OCI-LY3 (cell line): ENCODE results near the gene ADAMTS10.

Source experiments
- H2AFZ ChIP-seq: fragments of 200-600, 300-600 bp; shearing (Covaris generic); 2 replicates; pipeline ENCODE4 v1.6.0; 2014; ENCODE audit warnings: antibody characterized with exemption, low read depth, low read length
- H3K27ac ChIP-seq: fragments of 200-600, 300-600 bp; sonication (generic); 2 replicates; pipeline ENCODE4 v1.5.1; 2014; ENCODE audit warnings: mild to moderate bottlenecking, low read length, moderate library complexity, mixed read lengths
- H3K27me3 ChIP-seq: fragments of 200-600, 300-600 bp; sonication (generic); 2 replicates; pipeline ENCODE4 v1.6.1; 2014; ENCODE audit warnings: low read depth, low read length, mixed read lengths
- H3K36me3 ChIP-seq: fragments of 200-600, 300-600 bp; sonication (generic); replicated peaks from 2 replicates; pipeline ENCODE3; 2014; ENCODE audit warnings: low read depth, low read length, mixed read lengths
- H3K4me1 ChIP-seq: fragments of 300-600, 200-600 bp; sonication (generic); 2 replicates; pipeline ENCODE4 v1.6.1; 2014; ENCODE audit warnings: low read length, mixed read lengths
- H3K4me2 ChIP-seq: fragments of 200-600, 300-600 bp; sonication (generic); 2 replicates; pipeline ENCODE4 v1.6.1; 2014; ENCODE audit warnings: low read length, mixed read lengths
- H3K4me3 ChIP-seq: fragments of 300-600, 200-600 bp; sonication (generic); 2 replicates; pipeline ENCODE4 v1.5.1; 2014; ENCODE audit warnings: antibody characterized with exemption, mild to moderate bottlenecking, low read length, moderate library complexity
- H3K79me2 ChIP-seq: fragments of 300-600, 200-600 bp; shearing (Covaris generic); 2 replicates; pipeline ENCODE4 v1.6.1; 2014; ENCODE audit warnings: mild to moderate bottlenecking, low read length, mixed read lengths
- H3K9ac ChIP-seq: fragments of 300-600, 200-600 bp; shearing (Covaris generic); 2 replicates; pipeline ENCODE4 v1.6.0; 2014; ENCODE audit warnings: mild to moderate bottlenecking, low read length, moderate library complexity
- H3K9me3 ChIP-seq: fragments of 200-600, 300-600 bp; shearing (Covaris generic); 2 replicates; pipeline ENCODE4 v1.6.1; 2014; ENCODE audit warnings: low read length, mixed read lengths; ENCODE audit not compliant: insufficient read depth
- H4K20me1 ChIP-seq: fragments of 200-600, 300-600 bp; sonication (generic); 2 replicates; pipeline ENCODE4 v1.6.1; 2016; ENCODE audit warnings: low read length, mixed read lengths; ENCODE audit not compliant: insufficient read depth
- EZH2phosphoT487 ChIP-seq: fragments of 200-600 bp; shearing (Covaris generic); IDR thresholded peaks from 2 replicates; pipeline ENCODE4 v1.6.1; 2018; ENCODE audit warnings: antibody characterized with exemption, mixed run types, low read depth
- TF ChIP-seq, protein P1 (sequence below): fragments of 200-600, 300-600 bp; sonication (generic); IDR thresholded peaks from 2 replicates; pipeline ENCODE4 v1.5.1; 2014; ENCODE audit warnings: antibody characterized with exemption, low read length, low read depth

Gene ADAMTS10

DNA sequence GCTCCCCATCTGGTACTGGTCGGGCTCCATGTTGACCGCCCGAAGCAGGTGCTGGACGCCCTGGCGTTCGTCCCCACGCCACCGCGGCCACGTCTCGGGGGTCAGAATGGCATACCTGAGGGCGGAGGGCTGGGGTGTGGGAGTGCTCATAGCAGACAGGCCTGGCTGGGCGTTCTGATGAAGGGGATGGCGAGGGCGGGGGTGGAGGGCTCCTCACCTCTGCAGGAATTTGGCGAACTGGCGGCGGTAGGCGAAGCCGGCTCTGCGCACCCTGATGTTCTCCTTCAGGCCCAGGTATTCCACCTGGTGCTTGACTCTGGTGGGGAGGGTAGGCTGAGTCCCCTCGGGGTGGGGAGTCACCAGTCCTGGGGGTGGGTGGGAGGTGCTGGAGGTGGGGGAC lies 74.2 kb downstream of the ADAMTS10 start:
- Histone ChIP-seq H4K20me1 (no peaks in the 10 kb centered on the region), H3K79me2 (no peaks in the 10 kb centered on the region), H3K9me3 (no peaks in the 10 kb centered on the region), H3K27me3 (no peaks in the 10 kb centered on the region), H2AFZ (no peak overlapping the region), H3K9ac (no peak overlapping the region), H3K4me1 (no peaks in the 10 kb centered on the region), H3K4me3 (no peak overlapping the region), H3K4me2 (no peak overlapping the region), H3K36me3 (no peaks in the 10 kb centered on the region), H3K27ac (no peak overlapping the region)
- no peak for TF ChIP-seq EZH2phosphoT487
- TF ChIP-seq, protein P1, sequence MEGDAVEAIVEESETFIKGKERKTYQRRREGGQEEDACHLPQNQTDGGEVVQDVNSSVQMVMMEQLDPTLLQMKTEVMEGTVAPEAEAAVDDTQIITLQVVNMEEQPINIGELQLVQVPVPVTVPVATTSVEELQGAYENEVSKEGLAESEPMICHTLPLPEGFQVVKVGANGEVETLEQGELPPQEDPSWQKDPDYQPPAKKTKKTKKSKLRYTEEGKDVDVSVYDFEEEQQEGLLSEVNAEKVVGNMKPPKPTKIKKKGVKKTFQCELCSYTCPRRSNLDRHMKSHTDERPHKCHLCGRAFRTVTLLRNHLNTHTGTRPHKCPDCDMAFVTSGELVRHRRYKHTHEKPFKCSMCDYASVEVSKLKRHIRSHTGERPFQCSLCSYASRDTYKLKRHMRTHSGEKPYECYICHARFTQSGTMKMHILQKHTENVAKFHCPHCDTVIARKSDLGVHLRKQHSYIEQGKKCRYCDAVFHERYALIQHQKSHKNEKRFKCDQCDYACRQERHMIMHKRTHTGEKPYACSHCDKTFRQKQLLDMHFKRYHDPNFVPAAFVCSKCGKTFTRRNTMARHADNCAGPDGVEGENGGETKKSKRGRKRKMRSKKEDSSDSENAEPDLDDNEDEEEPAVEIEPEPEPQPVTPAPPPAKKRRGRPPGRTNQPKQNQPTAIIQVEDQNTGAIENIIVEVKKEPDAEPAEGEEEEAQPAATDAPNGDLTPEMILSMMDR, result no peak

DNA sequence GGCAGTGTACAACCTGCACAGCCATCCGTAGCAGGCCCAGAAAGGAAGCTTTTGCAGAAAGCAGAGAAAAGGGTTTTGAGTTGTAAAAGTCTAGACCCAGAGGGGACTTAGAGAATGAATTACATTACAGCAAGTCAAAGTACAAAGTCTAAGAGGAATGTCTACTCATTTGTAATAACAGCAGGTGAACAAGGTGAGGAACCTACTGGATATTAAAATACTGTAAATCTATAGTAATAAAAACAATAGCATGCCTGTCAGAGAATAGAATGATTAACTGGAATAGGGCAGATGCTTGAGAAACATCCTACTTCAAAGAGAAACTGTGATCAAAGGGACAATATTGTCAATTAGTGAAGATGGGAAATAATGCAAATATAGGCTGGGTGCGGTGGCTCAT lies 78.3 kb downstream of the ADAMTS10 start:
- Histone ChIP-seq H3K4me1 (no peaks in the 10 kb centered on the region), H3K4me3 (no peak overlapping the region), H3K9ac (no peak overlapping the region), H3K36me3 (no peaks in the 10 kb centered on the region), H3K9me3 (no peaks in the 10 kb centered on the region), H2AFZ (no peak overlapping the region), H3K4me2 (no peak overlapping the region), H3K27ac (no peak overlapping the region), H3K79me2 (no peaks in the 10 kb centered on the region), H3K27me3 (no peaks in the 10 kb centered on the region), H4K20me1 (no peaks in the 10 kb centered on the region)
- TF ChIP-seq, protein P1, result no peak
- no peak for TF ChIP-seq EZH2phosphoT487

DNA sequence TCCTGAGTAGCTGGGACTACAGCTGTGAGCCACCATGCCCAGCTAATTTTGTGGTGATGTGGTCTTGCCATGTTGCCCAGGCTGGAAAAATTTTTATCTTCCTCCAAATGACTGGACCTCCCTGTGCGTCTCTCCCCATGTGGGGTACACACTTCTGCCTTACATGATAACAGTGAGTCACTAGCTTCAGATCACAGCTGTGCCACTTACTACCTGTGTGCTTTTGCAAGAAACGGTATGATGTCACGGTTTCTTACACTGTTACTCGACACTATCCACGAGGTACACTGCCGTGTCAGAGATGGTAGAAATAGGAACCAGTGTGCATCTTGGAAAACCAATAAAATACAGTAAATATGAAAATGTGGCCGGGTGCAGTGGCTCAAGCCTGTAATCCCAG lies 79.0 kb downstream of the ADAMTS10 start:
- Histone ChIP-seq H3K27ac (no peak overlapping the region), H3K9ac (no peak overlapping the region), H3K4me1 (no peaks in the 10 kb centered on the region), H3K27me3 (no peaks in the 10 kb centered on the region), H3K4me2 (no peak overlapping the region), H3K4me3 (no peak overlapping the region), H4K20me1 (no peaks in the 10 kb centered on the region), H3K36me3 (no peaks in the 10 kb centered on the region), H3K79me2 (no peaks in the 10 kb centered on the region), H2AFZ (no peak overlapping the region), H3K9me3 (no peaks in the 10 kb centered on the region)
- TF ChIP-seq EZH2phosphoT487, result no peak
- TF ChIP-seq, protein P1, result no peak
